NK-92 (cell line): ENCODE data around the gene DERA.

Experiments used
- DNase-seq: peaks from one replicate; lab custom pipeline; 2025; ENCODE audit not compliant: unreplicated experiment; lab: John Stamatoyannopoulos, UW

DERA gene

GRCh38 chr12:16062611-16063010 lies 151.5 kb downstream of the DERA start:
- no peak for DNase-seq

GRCh38 chr12:16063726-16064125 lies 152.6 kb downstream of the DERA start:
- DNase-seq: no peak

- no peak for DNase-seq
Measured at GRCh38 chr12:16070113-16070512, 159.0 kb downstream of the DERA start.

GRCh38 chr12:16072678-16073077 lies 161.5 kb downstream of the DERA start:
- no peak for DNase-seq

- no peak for DNase-seq
Measured at GRCh38 chr12:16074894-16075293, 163.8 kb downstream of the DERA start.

GRCh38 chr12:16075887-16076286 lies 164.8 kb downstream of the DERA start:
- no peak for DNase-seq

- no peak for DNase-seq
Measured at GRCh38 chr12:16076557-16076956, 165.4 kb downstream of the DERA start.

GRCh38 chr12:16076970-16077522 lies 165.9 kb downstream of the DERA start:
- no peak for DNase-seq

- DNase-seq: no peak
Measured at GRCh38 chr12:16086462-16086861, 175.3 kb downstream of the DERA start.

- DNase-seq: no peak
Measured at GRCh38 chr12:16086942-16087341, 175.8 kb downstream of the DERA start.
